ENCODE measurements around the gene WNT7B.

- TF ChIP-seq POLR2AphosphoS5 (IDR thresholded peaks at IDR 0.05; ENCODE audit: borderline replicate concordance, low read depth, low read length) (no peak), EZH2 (IDR thresholded peaks at IDR 0.05) (no peak)
These were observed 105.2 kb downstream of the WNT7B start for GRCh38 chr22:45871721-45872120.
